Left ventricle myocardium inferior (tissue), 1 donor: ENCODE data around the gene NCOA4. TPM values are rescaled to one million over a fixed set of nuclear protein-coding genes. Genes with fewer than 3 reads are reported as not detected.

ENCODE experiments used
- DNase-seq: peaks from one replicate; pipeline ENCODE4 v3.0.0-alpha.2; 2020
- H3K27ac ChIP-seq: fragments of 200-600 bp; replicated peaks from 2 replicates; pipeline ENCODE4 v1.8.0; 2021
- H3K27me3 ChIP-seq: fragments of 200-600 bp; 2 replicates; pipeline ENCODE4 v1.8.0; 2021; ENCODE audit warnings: low read depth
- H3K36me3 ChIP-seq: fragments of 200-600 bp; 2 replicates; pipeline ENCODE4 v1.8.0; 2021
- H3K4me1 ChIP-seq: fragments of 200-600 bp; 2 replicates; pipeline ENCODE4 v1.8.0; 2021
- H3K4me3 ChIP-seq: fragments of 200-600 bp; 2 replicates; pipeline ENCODE4 v1.8.0; 2021; ENCODE audit warnings: mild to moderate bottlenecking, moderate library complexity
- H3K9me3 ChIP-seq: fragments of 200-600 bp; replicated peaks from 2 replicates; pipeline ENCODE4 v1.8.0; 2021
- intact Hi-C: fragments of 100-400 bp; cut with micrococcal nuclease; formaldehyde crosslinking; loops from one replicate; pipeline ENCODE4 v1.11.0; 2022
- total RNA-seq: library from RNA; stranded (reverse); fragmentation: NEBNext Ultra II Directional; extraction: Animal tissue kit (Norgen Biotek cat#: 25700); gene quantifications from one replicate; pipeline ENCODE4 v1.2.1, GENCODE V29; 2021
- TF ChIP-seq, protein P1 (sequence below): fragments of 200-600 bp; IDR thresholded peaks from 2 replicates; pipeline ENCODE4 v1.8.0; 2021; ENCODE audit warnings: antibody characterized with exemption, mild to moderate bottlenecking, borderline replicate concordance
- donor health status: DM: no; HTN: yes; CAD: no; lungs with severe emphysema.

Gene NCOA4
- total RNA-seq, 1 donor from 2014 or later = 270 TPM

DNA sequence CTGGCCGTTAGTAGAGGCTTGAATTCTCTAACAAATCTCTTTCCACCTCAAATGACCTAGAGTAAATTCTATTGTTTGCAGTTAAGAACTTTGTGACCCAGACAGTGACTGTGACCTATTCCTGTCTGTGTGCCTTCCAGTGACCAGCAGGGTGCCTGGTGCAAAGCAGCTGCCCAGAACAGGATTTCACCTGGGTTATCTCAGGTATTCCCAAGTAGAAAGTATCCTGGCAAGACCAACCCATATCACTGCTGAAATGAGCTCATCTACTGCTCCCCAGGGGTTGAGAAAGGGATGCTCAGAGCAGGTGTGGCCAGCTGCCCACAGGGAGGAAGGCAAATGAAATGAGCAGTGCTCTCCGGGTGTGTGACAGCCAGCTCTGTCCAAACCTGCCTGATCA is 17.7 kb upstream of the NCOA4 start:
- no peak overlapping the region for H3K27ac ChIP-seq
- H3K4me1 ChIP-seq = no peaks in the 10 kb centered on the region
- H3K9me3 ChIP-seq = no peaks in the 10 kb centered on the region
- intact Hi-C loops = no loop called here
- H3K4me3 ChIP-seq = no peak overlapping the region
- TF ChIP-seq, protein P1, sequence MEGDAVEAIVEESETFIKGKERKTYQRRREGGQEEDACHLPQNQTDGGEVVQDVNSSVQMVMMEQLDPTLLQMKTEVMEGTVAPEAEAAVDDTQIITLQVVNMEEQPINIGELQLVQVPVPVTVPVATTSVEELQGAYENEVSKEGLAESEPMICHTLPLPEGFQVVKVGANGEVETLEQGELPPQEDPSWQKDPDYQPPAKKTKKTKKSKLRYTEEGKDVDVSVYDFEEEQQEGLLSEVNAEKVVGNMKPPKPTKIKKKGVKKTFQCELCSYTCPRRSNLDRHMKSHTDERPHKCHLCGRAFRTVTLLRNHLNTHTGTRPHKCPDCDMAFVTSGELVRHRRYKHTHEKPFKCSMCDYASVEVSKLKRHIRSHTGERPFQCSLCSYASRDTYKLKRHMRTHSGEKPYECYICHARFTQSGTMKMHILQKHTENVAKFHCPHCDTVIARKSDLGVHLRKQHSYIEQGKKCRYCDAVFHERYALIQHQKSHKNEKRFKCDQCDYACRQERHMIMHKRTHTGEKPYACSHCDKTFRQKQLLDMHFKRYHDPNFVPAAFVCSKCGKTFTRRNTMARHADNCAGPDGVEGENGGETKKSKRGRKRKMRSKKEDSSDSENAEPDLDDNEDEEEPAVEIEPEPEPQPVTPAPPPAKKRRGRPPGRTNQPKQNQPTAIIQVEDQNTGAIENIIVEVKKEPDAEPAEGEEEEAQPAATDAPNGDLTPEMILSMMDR = no peak
- H3K36me3 ChIP-seq = no peaks in the 10 kb centered on the region
- no peak for DNase-seq
- H3K27me3 ChIP-seq = peaks cover 68% of the 10 kb centered on the region

DNA sequence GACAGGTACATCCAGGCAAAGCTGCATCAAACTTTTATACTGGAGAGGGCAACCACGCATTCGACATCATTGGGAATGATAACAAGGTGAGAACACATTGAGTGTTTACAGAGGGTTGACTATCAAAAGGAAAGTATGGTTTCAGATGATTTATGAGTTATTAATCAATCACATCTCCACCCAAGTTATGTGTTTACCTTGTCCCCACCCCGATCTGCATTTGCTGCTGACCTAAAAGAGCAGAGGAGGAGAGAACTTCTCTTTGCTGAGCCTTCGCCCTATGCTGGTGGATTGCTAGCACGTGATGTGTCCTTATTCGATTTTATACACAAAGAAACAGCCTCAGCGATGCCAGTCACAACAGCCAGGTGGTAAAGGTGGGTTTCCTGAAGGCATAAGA is 15.8 kb upstream of the NCOA4 start, which contains the start of gene MSMB:
Gene MSMB (minus strand): TSS at position 9 of the 400 bp plus-strand sequence. CDS start 32 bp downstream, outside the sequence.
- H3K36me3 ChIP-seq = no peaks in the 10 kb centered on the region
- no peak for DNase-seq
- no peaks in the 10 kb centered on the region for H3K9me3 ChIP-seq
- TF ChIP-seq, protein P1 = no peak
- no peak within 1 kb of the TSS for H3K4me3 ChIP-seq
- no peak within 1 kb of the TSS for H3K27ac ChIP-seq
- peaks cover 60% of the 10 kb centered on the region for H3K27me3 ChIP-seq
- H3K4me1 ChIP-seq = no peaks in the 10 kb centered on the region
- intact Hi-C loops = no loop called here

DNA sequence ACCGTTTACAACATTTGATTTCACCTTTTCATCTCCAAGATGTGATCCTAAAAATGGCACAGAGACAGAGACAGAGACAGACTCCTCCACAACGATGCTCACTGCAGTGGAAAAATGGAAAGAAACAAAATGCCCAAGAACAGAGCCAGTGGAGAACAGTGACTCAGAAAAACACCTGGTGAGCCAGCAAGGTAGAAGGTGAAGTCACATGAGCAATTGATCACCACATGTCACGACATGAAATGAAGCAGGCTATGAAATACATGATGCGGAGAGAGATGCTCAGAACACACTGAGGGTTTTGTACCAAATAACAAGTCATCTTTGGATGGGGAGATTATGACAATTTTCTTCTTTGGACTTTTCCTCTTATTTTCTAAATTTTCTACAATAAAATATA is 12.1 kb upstream of the NCOA4 start:
- Histone ChIP-seq H3K36me3 (no peaks in the 10 kb centered on the region), H3K4me3 (no peak overlapping the region), H3K9me3 (no peaks in the 10 kb centered on the region), H3K27ac (no peak overlapping the region), H3K4me1 (no peaks in the 10 kb centered on the region), H3K27me3 (peaks cover 33% of the 10 kb centered on the region)
- intact Hi-C loops = no loop called here
- DNase-seq = no peak
- TF ChIP-seq, protein P1 = no peak

DNA sequence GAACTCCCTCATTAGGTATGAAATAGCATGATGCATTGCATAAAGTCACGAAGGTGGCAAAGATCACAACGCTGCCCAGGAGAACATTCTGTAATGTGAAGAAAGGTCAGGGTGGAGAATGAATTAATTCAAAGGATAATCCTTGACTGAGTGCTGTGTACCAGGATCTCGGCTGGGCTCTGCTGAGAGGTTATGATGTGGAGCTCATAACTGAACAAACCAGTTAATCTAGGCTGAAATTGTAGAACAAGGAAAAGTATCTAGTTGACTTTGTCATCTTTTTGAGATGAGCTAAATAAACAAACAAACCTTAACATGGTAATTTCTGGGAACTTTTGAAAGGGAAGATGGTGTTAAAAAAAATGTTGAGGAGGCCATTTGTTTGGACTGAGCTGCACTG is 9.6 kb upstream of the NCOA4 start:
- Histone ChIP-seq H3K4me3 (no peak overlapping the region), H3K27me3 (peaks cover 21% of the 10 kb centered on the region), H3K27ac (no peak overlapping the region), H3K36me3 (no peaks in the 10 kb centered on the region), H3K4me1 (no peaks in the 10 kb centered on the region), H3K9me3 (no peaks in the 10 kb centered on the region)
- intact Hi-C loops = no loop called here
- no peak for DNase-seq
- TF ChIP-seq, protein P1 = no peak

DNA sequence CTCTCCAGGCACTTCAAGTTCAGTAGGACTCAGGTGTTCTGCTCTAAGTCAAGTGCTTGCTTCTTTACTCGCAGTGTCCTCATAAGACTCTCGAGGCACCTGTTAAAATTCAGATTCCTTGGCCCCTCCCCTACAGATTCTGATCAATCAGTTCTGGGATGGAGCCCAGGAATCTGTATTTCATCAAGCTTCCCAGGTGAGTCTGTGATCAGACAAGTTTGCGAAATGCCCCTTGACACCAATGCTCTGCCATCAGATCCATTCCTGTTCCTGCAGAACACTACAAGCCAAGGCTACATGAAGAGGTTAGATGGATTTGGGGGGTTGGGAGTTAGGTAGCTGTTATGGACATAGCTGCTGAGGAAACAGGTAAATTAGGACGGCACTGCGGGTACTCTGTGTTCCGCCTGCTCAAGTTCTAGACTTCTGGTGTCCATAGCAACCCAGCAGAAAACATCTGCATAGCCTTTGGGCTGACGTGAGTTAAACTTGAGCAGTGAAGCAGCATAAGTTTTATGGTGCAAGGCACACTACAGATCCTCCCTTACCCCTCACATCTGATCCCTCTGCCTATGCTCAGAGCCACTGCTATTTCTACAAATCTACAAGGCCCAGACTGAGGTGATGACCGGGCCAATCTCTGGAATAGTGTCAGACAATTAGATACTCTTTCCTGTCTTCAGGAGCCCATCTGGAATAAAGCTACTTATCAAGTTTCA is 6.8 kb upstream of the NCOA4 start:
- peaks cover 18% of the 10 kb centered on the region for H3K27me3 ChIP-seq
- H3K27ac ChIP-seq = no peak overlapping the region
- TF ChIP-seq, protein P1 = no peak
- peaks cover 4% of the 10 kb centered on the region for H3K4me1 ChIP-seq
- intact Hi-C loops = no loop called here
- H3K36me3 ChIP-seq = no peaks in the 10 kb centered on the region
- H3K4me3 ChIP-seq = no peak overlapping the region
- DNase-seq = no peak
- no peaks in the 10 kb centered on the region for H3K9me3 ChIP-seq
